B cell (primary cell): Measurements from ENCODE around the gene AUNIP.

ENCODE experiments used
- CTCF ChIP-seq: fragments of 200-600 bp; IDR thresholded peaks from one replicate; pipeline ENCODE4 v1.8.0; 2022; ENCODE audit warnings: antibody characterized with exemption, mild to moderate bottlenecking
- EZH2 ChIP-seq: IDR thresholded peaks from 2 replicates; pipeline ENCODE4 v1.6.1; 2012; ENCODE audit warnings: borderline replicate concordance, low read depth, mild to moderate bottlenecking, moderate library complexity, low read length; ENCODE audit not compliant: insufficient read depth, poor library complexity, severe bottlenecking

GRCh38 chr1:25792115-25792514 lies 67.1 kb downstream of the AUNIP start:
- no peak for TF ChIP-seq CTCF
- no peak for TF ChIP-seq EZH2
